ENCODE measurements around the gene PCSK4.

DNA sequence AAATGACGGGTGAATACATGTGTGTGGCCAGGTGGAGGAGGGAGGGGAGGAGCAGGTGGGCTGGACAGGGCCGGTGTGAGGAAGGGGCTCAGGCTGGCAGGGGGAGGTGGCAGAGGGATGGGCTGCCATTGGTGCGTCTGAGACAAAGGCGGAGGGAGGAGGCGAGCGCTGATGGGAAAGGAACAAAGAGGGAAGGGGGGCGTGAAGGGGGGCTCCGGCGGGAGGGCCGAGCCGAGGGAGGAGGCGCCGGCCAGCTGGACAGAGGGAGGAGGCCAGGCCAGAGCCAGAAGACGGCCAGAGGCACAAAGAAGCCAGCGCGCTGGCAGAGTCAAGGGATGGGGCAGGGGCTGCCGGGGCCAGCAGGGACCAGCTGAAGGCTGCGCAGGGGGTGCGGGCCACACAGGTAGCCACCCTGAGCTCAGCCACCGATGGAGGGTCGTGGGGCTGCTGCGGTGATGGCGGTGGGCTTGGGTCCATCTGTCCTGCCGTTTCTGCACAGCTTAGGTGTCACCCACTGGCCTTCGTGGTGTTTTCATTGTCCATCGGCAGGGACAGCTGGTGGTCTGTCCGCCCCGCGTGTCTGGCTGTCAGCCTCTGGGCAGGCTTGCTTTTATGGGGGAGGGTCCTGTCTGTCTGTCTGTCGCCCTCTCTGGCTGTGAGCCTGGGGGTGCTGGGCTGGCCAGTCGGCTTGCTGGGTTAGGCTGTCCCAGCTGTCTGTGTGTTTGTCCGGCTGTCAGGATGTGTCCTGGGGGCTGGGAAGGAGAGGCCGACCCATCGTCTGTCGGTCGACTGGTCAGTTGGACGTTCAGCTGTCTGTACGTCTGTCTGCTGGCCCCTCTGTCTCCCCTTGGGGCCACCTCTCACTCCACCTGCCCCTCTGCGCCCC is 38.0 kb downstream of the PCSK4 start:
- no peak for TF ChIP-seq EZH2phosphoT487 (conservative IDR thresholded peaks at IDR 0.05; ENCODE audit: low read length)
- TF ChIP-seq, protein P1, sequence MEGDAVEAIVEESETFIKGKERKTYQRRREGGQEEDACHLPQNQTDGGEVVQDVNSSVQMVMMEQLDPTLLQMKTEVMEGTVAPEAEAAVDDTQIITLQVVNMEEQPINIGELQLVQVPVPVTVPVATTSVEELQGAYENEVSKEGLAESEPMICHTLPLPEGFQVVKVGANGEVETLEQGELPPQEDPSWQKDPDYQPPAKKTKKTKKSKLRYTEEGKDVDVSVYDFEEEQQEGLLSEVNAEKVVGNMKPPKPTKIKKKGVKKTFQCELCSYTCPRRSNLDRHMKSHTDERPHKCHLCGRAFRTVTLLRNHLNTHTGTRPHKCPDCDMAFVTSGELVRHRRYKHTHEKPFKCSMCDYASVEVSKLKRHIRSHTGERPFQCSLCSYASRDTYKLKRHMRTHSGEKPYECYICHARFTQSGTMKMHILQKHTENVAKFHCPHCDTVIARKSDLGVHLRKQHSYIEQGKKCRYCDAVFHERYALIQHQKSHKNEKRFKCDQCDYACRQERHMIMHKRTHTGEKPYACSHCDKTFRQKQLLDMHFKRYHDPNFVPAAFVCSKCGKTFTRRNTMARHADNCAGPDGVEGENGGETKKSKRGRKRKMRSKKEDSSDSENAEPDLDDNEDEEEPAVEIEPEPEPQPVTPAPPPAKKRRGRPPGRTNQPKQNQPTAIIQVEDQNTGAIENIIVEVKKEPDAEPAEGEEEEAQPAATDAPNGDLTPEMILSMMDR (IDR thresholded peaks at IDR 0.05; ENCODE audit: insufficient read depth, low read length, poor library complexity, severe bottlenecking) = no peak

Data from SU-DHL-6 (cell line).